H9 (cell line): ENCODE data around the gene HRH1. TPM values are rescaled to one million over a fixed set of nuclear protein-coding genes. Genes with fewer than 3 reads are reported as not detected.
"Not testable (repeated sequence)": the region's sequence is repeated elsewhere in the genome, so short reads cannot be mapped to it uniquely, and the experiment has no call there.

ENCODE experiments used
- DNase-seq: peaks from one replicate; pipeline ENCODE4 v3.0.0-alpha.2; 2017
- H2AFZ ChIP-seq: one replicate; pipeline ENCODE4 v1.6.1; 2013; ENCODE audit warnings: mild to moderate bottlenecking, low read length, control low read depth, moderate library complexity
- H2AK5ac ChIP-seq: 2 replicates; pipeline ENCODE4 v1.6.1; 2013; ENCODE audit warnings: low read length, control low read depth, mixed read lengths; ENCODE audit not compliant: insufficient read length
- H2BK120ac ChIP-seq: one replicate; pipeline ENCODE4 v1.6.1; 2013; ENCODE audit warnings: low read depth, mild to moderate bottlenecking, low read length, control low read depth, inconsistent platforms; ENCODE audit not compliant: poor library complexity, severe bottlenecking
- H2BK12ac ChIP-seq: 2 replicates; pipeline ENCODE4 v1.6.1; 2013; ENCODE audit warnings: low read length, control low read depth, mixed read lengths, low read depth; ENCODE audit not compliant: insufficient read length
- H2BK15ac ChIP-seq: 2 replicates; pipeline ENCODE4 v1.6.1; 2013; ENCODE audit warnings: low read depth, low read length, control low read depth
- H2BK20ac ChIP-seq: one replicate; pipeline ENCODE4 v1.6.1; 2013; ENCODE audit warnings: low read depth, mild to moderate bottlenecking, low read length, control low read depth, inconsistent platforms; ENCODE audit not compliant: poor library complexity, severe bottlenecking
- H2BK5ac ChIP-seq: 2 replicates; pipeline ENCODE4 v1.6.1; 2013; ENCODE audit warnings: low read length, control low read depth, mixed read lengths; ENCODE audit not compliant: insufficient read length
- H3K14ac ChIP-seq: 2 replicates; pipeline ENCODE4 v1.6.1; 2013; ENCODE audit warnings: low read length, control low read depth; ENCODE audit not compliant: insufficient read depth
- H3K18ac ChIP-seq: 2 replicates; pipeline ENCODE4 v1.6.1; 2013; ENCODE audit warnings: low read depth, mild to moderate bottlenecking, mixed read lengths, low read length, control low read depth; ENCODE audit not compliant: insufficient read length
- H3K23ac ChIP-seq: 2 replicates; pipeline ENCODE4 v1.6.1; 2013; ENCODE audit warnings: low read length, control low read depth, mixed read lengths, low read depth; ENCODE audit not compliant: insufficient read length
- H3K23me2 ChIP-seq: 2 replicates; pipeline ENCODE4 v1.6.1; 2013; ENCODE audit warnings: low read depth, mild to moderate bottlenecking, mixed read lengths, low read length, control low read depth; ENCODE audit not compliant: insufficient read length, poor library complexity, severe bottlenecking
- H3K27ac ChIP-seq: 2 replicates; pipeline ENCODE4 v1.5.1; 2013; ENCODE audit warnings: low read length, control low read depth, mixed read lengths, low read depth; ENCODE audit not compliant: insufficient read length
- H3K27me3 ChIP-seq: 2 replicates; pipeline ENCODE4 v1.6.1; 2013; ENCODE audit warnings: low read length, control low read depth, inconsistent platforms; ENCODE audit not compliant: insufficient read depth
- H3K4ac ChIP-seq: 2 replicates; pipeline ENCODE4 v1.6.1; 2013; ENCODE audit warnings: low read depth, mild to moderate bottlenecking, control low read depth, inconsistent platforms, low read length, moderate library complexity
- H3K4me1 ChIP-seq: 2 replicates; pipeline ENCODE4 v1.6.1; 2013; ENCODE audit warnings: low read length, control low read depth, inconsistent platforms; ENCODE audit not compliant: insufficient read depth
- H3K4me2 ChIP-seq: 2 replicates; pipeline ENCODE4 v1.6.1; 2013; ENCODE audit warnings: low read length, control low read depth, mixed read lengths; ENCODE audit not compliant: insufficient read length, insufficient read depth
- H3K56ac ChIP-seq: 2 replicates; pipeline ENCODE4 v1.6.1; 2013; ENCODE audit warnings: low read depth, mild to moderate bottlenecking, mixed read lengths, low read length, control low read depth; ENCODE audit not compliant: insufficient read length
- H3K79me1 ChIP-seq: 2 replicates; pipeline ENCODE4 v1.6.1; 2013; ENCODE audit warnings: low read depth, mild to moderate bottlenecking, moderate library complexity, low read length, control low read depth, inconsistent platforms; ENCODE audit not compliant: insufficient read depth, poor library complexity, severe bottlenecking
- H3K79me2 ChIP-seq: 2 replicates; pipeline ENCODE4 v1.6.1; 2013; ENCODE audit warnings: low read length, control low read depth, inconsistent platforms; ENCODE audit not compliant: insufficient read depth
- H3K9ac ChIP-seq: 2 replicates; pipeline ENCODE4 v1.6.1; 2013; ENCODE audit warnings: low read length, control low read depth, mixed read lengths; ENCODE audit not compliant: insufficient read length; ENCODE audit errors: extremely low read depth
- H3K9me3 ChIP-seq: one replicate; pipeline ENCODE4 v1.6.1; 2013; ENCODE audit warnings: low read depth, low read length, inconsistent platforms; ENCODE audit not compliant: control insufficient read depth
- H3T11ph ChIP-seq: one replicate; pipeline ENCODE4 v1.6.1; 2013; ENCODE audit warnings: mild to moderate bottlenecking, low read length, control low read depth, inconsistent platforms
- H4K20me1 ChIP-seq: one replicate; pipeline ENCODE4 v1.6.1; 2013; ENCODE audit not compliant: control insufficient read depth, insufficient read length, insufficient read depth
- H4K5ac ChIP-seq: 2 replicates; pipeline ENCODE4 v1.6.1; 2013; ENCODE audit warnings: low read depth, mild to moderate bottlenecking, mixed read lengths, low read length, control low read depth; ENCODE audit not compliant: insufficient read length
- H4K8ac ChIP-seq: replicated peaks from 2 replicates; pipeline ENCODE4 v1.6.1; 2013; ENCODE audit warnings: low read length, control low read depth, mixed read lengths, low read depth; ENCODE audit not compliant: insufficient read length
- H4K91ac ChIP-seq: 2 replicates; pipeline ENCODE4 v1.6.1; 2013; ENCODE audit warnings: low read depth, mild to moderate bottlenecking, moderate library complexity, mixed read lengths, low read length, control low read depth; ENCODE audit not compliant: insufficient read length
- H3K27ac Mint-ChIP-seq, 3 experiments: 2 replicates in 2 of 3; 3 replicates in 1 of 3; pipeline ENCODE4 v1.8.0; 2020 to 2021; ENCODE audit warnings: mixed read lengths in 3 of 3, mild to moderate bottlenecking in 1 of 3, moderate library complexity in 1 of 3
- H3K27me3 Mint-ChIP-seq: 2 replicates; pipeline ENCODE4 v1.8.0; 2021; ENCODE audit warnings: low read depth, mild to moderate bottlenecking, moderate library complexity, mixed read lengths
- H3K36me3 Mint-ChIP-seq, 3 experiments: 2 replicates in 2 of 3; 3 replicates in 1 of 3; pipeline ENCODE4 v1.8.0; 2020 to 2021; ENCODE audit warnings: low read depth in 3 of 3, mixed read lengths in 3 of 3; ENCODE audit not compliant: insufficient read depth in 1 of 3
- H3K4me1 Mint-ChIP-seq, 2 experiments: 2 replicates each; pipeline ENCODE4 v1.8.0; 2020; ENCODE audit warnings: mixed read lengths in 2 of 2
- H3K4me3 Mint-ChIP-seq, 2 experiments: 2 replicates in 1 of 2; 3 replicates in 1 of 2; pipeline ENCODE4 v1.8.0; 2020 to 2021; ENCODE audit warnings: mild to moderate bottlenecking in 2 of 2, mixed read lengths in 2 of 2, moderate library complexity in 1 of 2
- H3K9me3 Mint-ChIP-seq, 2 experiments: 2 replicates in 1 of 2; 3 replicates in 1 of 2; pipeline ENCODE4 v1.8.0; 2020; ENCODE audit warnings: mild to moderate bottlenecking in 2 of 2, mixed read lengths in 2 of 2, moderate library complexity in 1 of 2
- WGBS: extraction: QIAGEN DNeasy Blood & Tissue Kit; methylation state at CpG from one replicate; pipeline ENCODE4 v1.1.7; 2013; ENCODE audit warnings: missing lambda C conversion rate, low lambda C conversion rate, mixed read lengths; ENCODE audit not compliant: insufficient read length; ENCODE audit errors: extremely low coverage; 5-methylcytosine and 5-hydroxymethylcytosine counted together
- total RNA-seq: library from RNA; stranded (reverse); gene quantifications from 2 replicates; pipeline ENCODE4 v1.2.1, GENCODE V29; 2021
- TF ChIP-seq, protein P1 (sequence below): fragments of 200-600 bp; sonication (generic); conservative IDR thresholded peaks from 3 replicates; pipeline ENCODE4 v1.8.0; 2021; ENCODE audit warnings: antibody characterized with exemption, mild to moderate bottlenecking

Gene HRH1
- total RNA-seq, 1 experiment from 2014 or later: 0.74 TPM

DNA sequence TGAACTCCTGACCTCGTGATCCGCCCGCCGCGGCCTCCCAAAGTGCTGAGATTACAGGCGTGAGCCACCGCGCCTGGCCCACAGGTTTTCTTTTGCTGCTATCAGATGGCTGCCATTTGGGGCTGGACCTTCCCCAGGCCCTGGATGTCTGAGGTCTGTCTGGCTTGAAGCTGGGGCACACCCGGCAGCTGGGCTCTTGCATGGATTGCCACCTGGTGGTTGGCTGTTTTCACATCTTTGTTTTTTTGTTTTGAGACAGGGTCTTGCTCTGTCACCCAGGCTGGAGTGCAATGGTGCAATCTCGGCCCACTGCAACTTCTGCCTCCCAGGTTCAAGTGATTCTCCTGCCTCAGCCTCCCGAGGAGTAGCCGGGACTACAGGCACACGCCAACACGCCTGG, 51.6 kb downstream of the HRH1 start:
- peak; percentile 79 for DNase-seq
- H2AK5ac ChIP-seq: not testable (repeated sequence)

More for the DNA sequence above, 51.6 kb downstream of the HRH1 start:
- H3K9me3 Mint-ChIP-seq, H3K4me3 Mint-ChIP-seq, H3K27me3 ChIP-seq, H2AFZ ChIP-seq, H3K9ac ChIP-seq, H3K56ac ChIP-seq, H3K27ac Mint-ChIP-seq, H3K4me1 ChIP-seq, H4K8ac ChIP-seq, H3K36me3 Mint-ChIP-seq, H4K5ac ChIP-seq, H3K27me3 Mint-ChIP-seq, H3K23me2 ChIP-seq, H2BK120ac ChIP-seq, H3K79me2 ChIP-seq, H2BK5ac ChIP-seq, H2BK12ac ChIP-seq, H3K9me3 ChIP-seq, H3K14ac ChIP-seq, H3T11ph ChIP-seq, H3K79me1 ChIP-seq, H4K91ac ChIP-seq, H3K4ac ChIP-seq, H3K27ac ChIP-seq, H3K4me2 ChIP-seq, H2BK15ac ChIP-seq, H2BK20ac ChIP-seq, H3K23ac ChIP-seq, H3K18ac ChIP-seq, H4K20me1 ChIP-seq: not testable (repeated sequence)
- no CpG with 5 or more reads among the region's 14 CpGs for WGBS
- TF ChIP-seq, protein P1, sequence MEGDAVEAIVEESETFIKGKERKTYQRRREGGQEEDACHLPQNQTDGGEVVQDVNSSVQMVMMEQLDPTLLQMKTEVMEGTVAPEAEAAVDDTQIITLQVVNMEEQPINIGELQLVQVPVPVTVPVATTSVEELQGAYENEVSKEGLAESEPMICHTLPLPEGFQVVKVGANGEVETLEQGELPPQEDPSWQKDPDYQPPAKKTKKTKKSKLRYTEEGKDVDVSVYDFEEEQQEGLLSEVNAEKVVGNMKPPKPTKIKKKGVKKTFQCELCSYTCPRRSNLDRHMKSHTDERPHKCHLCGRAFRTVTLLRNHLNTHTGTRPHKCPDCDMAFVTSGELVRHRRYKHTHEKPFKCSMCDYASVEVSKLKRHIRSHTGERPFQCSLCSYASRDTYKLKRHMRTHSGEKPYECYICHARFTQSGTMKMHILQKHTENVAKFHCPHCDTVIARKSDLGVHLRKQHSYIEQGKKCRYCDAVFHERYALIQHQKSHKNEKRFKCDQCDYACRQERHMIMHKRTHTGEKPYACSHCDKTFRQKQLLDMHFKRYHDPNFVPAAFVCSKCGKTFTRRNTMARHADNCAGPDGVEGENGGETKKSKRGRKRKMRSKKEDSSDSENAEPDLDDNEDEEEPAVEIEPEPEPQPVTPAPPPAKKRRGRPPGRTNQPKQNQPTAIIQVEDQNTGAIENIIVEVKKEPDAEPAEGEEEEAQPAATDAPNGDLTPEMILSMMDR: peak; percentile 65
- peaks cover 10 to 13% of the 10 kb centered on the region in 2 experiments for H3K4me1 Mint-ChIP-seq
